Thymus (tissue), 14 donors: ENCODE results near the gene ODF4. TPM values are rescaled to one million over a fixed set of nuclear protein-coding genes. Genes with fewer than 3 reads are reported as not detected.

Source experiments
- DNase-seq, 9 donors: peaks; one replicate each; pipeline ENCODE4 v3.0.0-alpha.2; 2013; ENCODE audit warnings: low spot score in 9 of 9, low read depth in 6 of 9, missing footprints in 1 of 9
- H3K27ac ChIP-seq, 2 donors: one replicate each; pipeline ENCODE4 v1.5.1; 2013; ENCODE audit warnings: control low read depth in 1 of 2, low read depth in 1 of 2, low read length in 1 of 2, mild to moderate bottlenecking in 1 of 2, moderate library complexity in 1 of 2
- H3K27me3 ChIP-seq, 2 donors: one replicate each; pipeline ENCODE4 v1.5.1; 2013; ENCODE audit warnings: low read length in 1 of 2; ENCODE audit not compliant: control insufficient read depth in 2 of 2, insufficient read depth in 1 of 2
- H3K36me3 ChIP-seq, 2 donors: one replicate each; pipeline ENCODE4 v1.5.1; 2013; ENCODE audit warnings: low read length in 1 of 2, mild to moderate bottlenecking in 1 of 2, moderate library complexity in 1 of 2; ENCODE audit not compliant: control insufficient read depth in 2 of 2, insufficient read depth in 2 of 2
- H3K4me1 ChIP-seq, 2 donors: one replicate each; pipeline ENCODE4 v1.5.1; 2013; ENCODE audit warnings: low read length in 2 of 2; ENCODE audit not compliant: control insufficient read depth in 2 of 2, insufficient read depth in 2 of 2
- H3K4me3 ChIP-seq, 2 donors: one replicate each; pipeline ENCODE4 v1.5.1; 2013; ENCODE audit warnings: low read length in 2 of 2, control low read depth in 1 of 2, mild to moderate bottlenecking in 1 of 2
- H3K9me3 ChIP-seq, 2 donors: one replicate each; pipeline ENCODE4 v1.5.1; 2013; ENCODE audit warnings: low read length in 1 of 2, mild to moderate bottlenecking in 1 of 2; ENCODE audit not compliant: control insufficient read depth in 2 of 2, insufficient read depth in 1 of 2
- WGBS: extraction: QIAGEN DNeasy Blood & Tissue Kit; methylation state at CpG from one replicate; pipeline ENCODE4 v1.1.7; 2013; 5-methylcytosine and 5-hydroxymethylcytosine counted together
- long read RNA-seq, 10 donors: transcript quantifications; one replicate each; lab custom pipeline, GENCODE V29; 2026
- polyA plus RNA-seq: library from polyadenylated mRNA; stranded (reverse); fragments of 200-250 nt; gene quantifications from one replicate; pipeline ENCODE4 v1.2.3, GENCODE V29; 2013
- total RNA-seq: library from RNA; stranded (reverse); fragments of 120-200 nt; gene quantifications from one replicate; pipeline ENCODE4 v1.2.4, GENCODE V29; 2013
- donor health status: healthy.

ODF4 gene, protein sequence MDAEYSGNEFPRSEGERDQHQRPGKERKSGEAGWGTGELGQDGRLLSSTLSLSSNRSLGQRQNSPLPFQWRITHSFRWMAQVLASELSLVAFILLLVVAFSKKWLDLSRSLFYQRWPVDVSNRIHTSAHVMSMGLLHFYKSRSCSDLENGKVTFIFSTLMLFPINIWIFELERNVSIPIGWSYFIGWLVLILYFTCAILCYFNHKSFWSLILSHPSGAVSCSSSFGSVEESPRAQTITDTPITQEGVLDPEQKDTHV
- not detected for total RNA-seq
- 0.05 TPM for polyA plus RNA-seq
- long read RNA-seq, donor 1 = 0 reads
- long read RNA-seq, donor 2 = 0 reads
- long read RNA-seq, donor 3 = 0 reads
- long read RNA-seq, donor 4 = 0 reads
- long read RNA-seq, donor 5 = 0 reads
- long read RNA-seq, donor 6 = 0 reads
- long read RNA-seq, donor 7 = 0 reads
- long read RNA-seq, donor 8 = 0 reads
- long read RNA-seq, donor 9 = 0 reads
- long read RNA-seq, donor 10 = 0 reads

DNA sequence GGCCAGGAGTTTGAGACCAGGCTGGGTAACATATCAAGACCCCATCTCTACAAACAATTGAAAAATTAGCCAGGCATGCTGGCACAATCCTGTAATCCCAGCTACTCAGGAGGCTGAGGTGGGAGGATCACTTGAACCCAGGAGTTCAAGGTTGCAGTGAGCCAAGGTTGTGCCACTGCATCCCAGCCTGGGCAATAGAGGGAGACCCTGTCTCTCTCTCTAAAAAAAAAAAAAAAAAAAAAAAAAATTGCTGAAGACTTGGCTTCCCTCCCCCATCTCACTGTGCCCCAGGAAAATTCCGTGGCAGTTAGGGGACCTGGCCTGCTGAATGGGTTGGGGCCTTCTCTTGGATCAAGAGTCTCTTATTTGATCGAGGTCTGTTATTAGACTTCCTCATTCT, at the start of gene ODF4:
Gene ODF4 (plus strand): TSS at position 301 of the 400 bp plus-strand sequence. CDS start 212 bp downstream, outside the sequence.
- Histone ChIP-seq H3K4me3 (no peak within 1 kb of the TSS), H3K9me3 (no peaks in the 10 kb centered on the region), H3K27me3 (no peaks in the 10 kb centered on the region), H3K4me1 (no peaks in the 10 kb centered on the region), H3K27ac (no peak within 1 kb of the TSS), H3K36me3 (no peaks in the 10 kb centered on the region)
- no peak for DNase-seq
- 72% methylated on average over 2 of the region's 2 CpGs for WGBS

DNA sequence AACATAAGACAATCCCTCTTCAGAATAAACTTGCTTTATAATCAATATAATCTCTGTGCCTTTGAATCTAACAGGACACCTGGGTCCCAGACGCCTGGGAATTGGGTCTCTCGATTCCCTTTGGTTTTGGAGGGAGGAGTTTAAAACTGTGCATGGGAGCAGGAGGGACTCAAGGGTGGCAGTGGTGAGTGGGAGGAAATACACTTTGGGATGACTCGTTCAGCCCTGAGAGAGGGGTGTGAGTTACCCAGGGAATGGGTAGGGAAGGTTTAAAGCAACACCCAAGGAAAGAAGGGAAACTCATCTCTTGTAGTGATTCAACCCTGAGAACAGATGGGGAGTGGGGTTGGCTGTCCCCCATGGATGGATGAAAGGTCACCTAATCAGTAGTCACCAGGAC, 49.6 kb upstream of the ODF4 start:
- H3K36me3 ChIP-seq = peaks cover 0 to 3% of the 10 kb centered on the region in 2 donors
- no peak overlapping the region for H3K4me3 ChIP-seq
- H3K9me3 ChIP-seq = no peaks in the 10 kb centered on the region
- H3K27me3 ChIP-seq = no peaks in the 10 kb centered on the region
- peaks cover 17 to 25% of the 10 kb centered on the region in 2 donors for H3K4me1 ChIP-seq
- DNase-seq = no peak
- 73% methylated on average over 3 of the region's 3 CpGs for WGBS
- H3K27ac ChIP-seq = no peak overlapping the region

DNA sequence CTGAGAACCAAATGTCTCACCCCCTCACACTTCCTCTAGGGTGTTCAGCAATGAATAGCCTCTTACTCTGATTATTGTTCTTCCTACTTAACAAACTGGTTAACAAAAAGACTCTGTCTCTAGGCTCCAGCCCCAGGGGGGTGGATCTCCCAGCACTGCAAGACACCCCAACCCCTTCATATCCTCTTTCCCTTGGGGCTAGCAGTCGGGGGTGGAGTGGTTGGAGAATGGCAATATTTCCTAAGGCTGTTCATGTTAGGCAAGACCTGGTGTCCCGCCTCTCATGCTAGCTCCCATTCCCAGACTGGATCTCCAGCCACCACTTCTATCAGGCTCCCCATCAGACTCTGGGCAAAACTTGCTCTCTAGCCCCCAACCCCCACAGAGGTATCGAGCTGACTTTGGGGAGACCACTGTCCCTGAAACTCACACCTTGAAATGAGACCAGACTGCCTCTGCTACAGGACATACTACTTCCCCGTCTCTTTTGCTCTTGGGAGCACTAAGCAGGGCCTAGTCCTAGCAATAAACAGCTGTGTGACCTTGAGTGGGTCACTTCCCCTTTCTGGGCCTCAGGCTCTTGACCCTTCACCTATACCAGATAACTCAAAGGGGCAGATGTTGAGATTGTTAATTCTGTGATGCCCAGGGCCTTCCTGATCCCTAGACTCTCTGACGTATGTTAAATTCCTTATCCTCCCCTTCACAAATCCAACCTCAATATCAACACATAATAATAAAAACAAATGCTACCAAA, 46.8 kb upstream of the ODF4 start:
- Histone ChIP-seq H3K27ac (no peak overlapping the region), H3K4me1 (peaks cover 15 to 22% of the 10 kb centered on the region in 2 donors), H3K27me3 (no peaks in the 10 kb centered on the region), H3K36me3 (peaks cover 0 to 3% of the 10 kb centered on the region in 2 donors), H3K9me3 (no peaks in the 10 kb centered on the region), H3K4me3 (no peak overlapping the region)
- no peak for DNase-seq
- 93% methylated on average over 5 of the region's 5 CpGs for WGBS

DNA sequence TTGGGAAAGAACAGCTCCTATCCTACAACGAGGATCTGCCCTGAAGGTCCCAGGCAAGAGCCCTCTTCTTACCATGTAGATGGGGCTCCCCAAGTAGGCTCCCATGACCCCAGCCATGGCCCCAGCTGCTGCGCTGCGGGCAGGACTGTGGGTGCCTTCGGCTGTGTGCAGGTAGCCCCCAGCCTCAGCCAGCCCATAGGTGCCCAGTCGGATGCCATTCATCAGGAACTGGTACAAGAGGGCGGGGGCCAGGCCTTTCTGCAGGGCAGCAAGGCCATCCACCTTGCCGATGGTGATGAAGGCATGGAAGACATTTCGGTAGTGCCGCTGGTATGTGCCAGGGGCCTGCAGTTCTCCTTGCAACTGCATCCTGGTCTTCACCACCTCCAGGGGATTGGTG, 45.3 kb upstream of the ODF4 start:
- no peaks in the 10 kb centered on the region for H3K9me3 ChIP-seq
- no peak overlapping the region for H3K4me3 ChIP-seq
- H3K27me3 ChIP-seq = no peaks in the 10 kb centered on the region
- H3K4me1 ChIP-seq = peaks cover 10 to 14% of the 10 kb centered on the region in 2 donors
- H3K36me3 ChIP-seq = peaks cover 0 to 3% of the 10 kb centered on the region in 2 donors
- no peak for DNase-seq
- over 99% methylated on average over 9 of the region's 9 CpGs for WGBS
- no peak overlapping the region for H3K27ac ChIP-seq

DNA sequence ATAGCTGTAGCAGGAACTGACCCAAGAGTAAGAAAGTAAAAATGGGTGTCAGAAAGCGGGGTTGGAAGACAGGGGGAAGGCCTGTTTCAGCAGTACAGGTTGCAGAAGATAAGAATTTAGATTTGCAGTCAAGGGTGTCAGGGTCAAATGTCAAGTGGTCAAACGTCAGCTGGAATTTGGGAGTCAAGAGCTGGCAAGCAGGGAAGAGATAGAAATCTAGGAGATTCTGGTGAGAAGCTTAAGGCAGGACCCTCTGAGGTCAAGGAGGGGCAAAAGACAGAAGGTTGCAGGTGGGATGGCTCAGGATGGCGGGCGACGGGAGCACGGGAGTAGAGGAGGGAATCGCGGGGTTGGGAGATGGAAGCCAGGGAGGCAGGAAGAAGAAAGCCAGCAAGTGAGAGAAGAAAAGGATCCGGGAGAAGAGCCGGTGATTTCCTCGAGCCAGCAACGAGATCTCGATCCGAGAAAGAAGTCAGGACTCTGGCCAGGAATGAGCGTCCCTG, 44.8 kb upstream of the ODF4 start:
- Histone ChIP-seq H3K27ac (peak overlapping the region; percentile 72 to 85), H3K9me3 (no peaks in the 10 kb centered on the region), H3K4me1 (peaks cover 8 to 10% of the 10 kb centered on the region in 2 donors), H3K4me3 (peak overlapping the region; percentile 79 to 92), H3K27me3 (no peaks in the 10 kb centered on the region), H3K36me3 (peaks cover 0 to 3% of the 10 kb centered on the region in 2 donors)
- no peak for DNase-seq
- 14% methylated on average over 15 of the region's 15 CpGs for WGBS

DNA sequence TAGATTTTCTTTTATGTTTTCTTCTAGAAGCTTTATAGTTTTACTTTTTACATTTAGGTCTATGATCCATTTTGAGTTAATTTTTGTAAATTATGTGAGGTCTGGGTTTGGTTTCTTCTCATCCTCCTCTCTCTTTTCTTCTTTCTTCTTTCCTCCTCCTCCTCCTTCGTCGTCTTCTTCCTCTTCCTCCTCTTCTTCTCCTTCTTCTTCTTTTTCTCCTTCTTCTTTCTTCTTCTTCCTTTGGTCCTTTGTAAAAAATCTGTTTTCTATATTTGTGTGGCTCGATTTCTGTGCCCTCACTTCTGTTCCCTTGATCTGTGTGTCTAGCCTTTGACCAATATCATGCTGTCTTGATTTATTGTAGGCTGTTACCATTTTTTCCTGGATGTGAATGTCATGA, 39.4 kb upstream of the ODF4 start:
- Histone ChIP-seq H3K9me3 (no peaks in the 10 kb centered on the region), H3K4me1 (no peaks in the 10 kb centered on the region), H3K4me3 (no peak overlapping the region), H3K27ac (no peak overlapping the region), H3K27me3 (peaks cover 0 to 2% of the 10 kb centered on the region in 2 donors), H3K36me3 (no peaks in the 10 kb centered on the region)
- 68% methylated on average over 3 of the region's 3 CpGs for WGBS
- no peak for DNase-seq

DNA sequence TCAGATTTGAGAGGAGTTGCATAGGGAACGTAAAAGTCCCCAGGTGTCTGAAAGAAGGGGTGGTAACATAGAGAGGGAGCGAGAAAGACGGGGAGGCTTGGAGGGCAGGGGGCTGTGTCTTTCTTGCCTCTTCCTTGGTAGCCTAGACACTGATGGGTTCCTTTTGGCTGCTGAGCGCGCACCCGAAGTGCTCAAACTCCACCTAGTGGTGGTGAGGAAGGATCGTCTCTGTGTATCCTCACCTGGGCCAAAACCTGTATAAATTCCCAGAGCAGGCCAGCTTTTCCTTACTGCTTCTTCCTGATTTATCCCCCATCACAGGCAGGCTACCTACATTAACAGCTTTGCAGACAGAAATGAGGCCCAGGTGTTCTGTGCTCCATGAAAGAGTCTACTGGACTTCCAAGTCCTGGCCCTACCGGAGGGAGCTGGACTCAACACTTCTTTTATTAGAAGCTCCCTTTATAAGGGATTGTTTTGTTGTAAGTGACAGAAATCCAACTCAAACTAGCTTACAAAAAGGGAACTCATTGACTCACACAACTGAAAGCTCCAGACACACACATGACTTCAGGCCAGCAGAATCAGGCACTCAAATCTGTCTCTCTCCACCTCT, 38.9 kb upstream of the ODF4 start:
- Histone ChIP-seq H3K36me3 (no peaks in the 10 kb centered on the region), H3K4me1 (no peaks in the 10 kb centered on the region), H3K9me3 (no peaks in the 10 kb centered on the region), H3K27ac (no peak overlapping the region), H3K4me3 (no peak overlapping the region), H3K27me3 (peaks cover 0 to 2% of the 10 kb centered on the region in 2 donors)
- DNase-seq = peak in 7 of 9 donors; percentile 38 to 83 (median 62)
- whole genome bisulfite sequencing = 13% methylated on average over 8 of the region's 8 CpGs

DNA sequence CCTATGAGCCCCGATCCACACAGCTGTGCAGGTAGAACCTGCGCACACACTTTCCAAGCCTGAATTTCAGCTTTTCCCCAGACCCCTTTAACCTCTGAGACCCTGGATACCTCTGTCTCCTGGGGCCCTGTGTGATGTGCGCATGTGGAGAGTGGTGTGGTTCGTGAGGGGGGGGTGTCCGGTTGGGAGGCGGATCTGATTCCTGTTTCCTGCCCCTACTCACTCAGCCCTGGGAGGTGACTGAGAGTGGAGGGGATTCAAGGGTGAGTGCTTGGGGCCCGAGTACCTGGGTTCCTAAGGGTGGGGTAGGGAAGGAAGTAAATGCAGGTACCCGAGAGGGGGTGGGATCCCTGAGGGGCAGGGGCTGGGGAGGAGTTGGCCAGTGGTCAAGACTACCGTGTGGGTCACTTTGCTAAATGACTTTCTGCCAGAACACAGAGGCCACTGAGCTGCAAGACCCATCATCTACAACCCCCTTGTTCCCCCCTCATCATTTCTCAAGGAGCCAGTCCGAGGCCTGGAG, 29.0 kb upstream of the ODF4 start:
- H3K4me3 ChIP-seq = no peak overlapping the region
- 84% methylated on average over 10 of the region's 10 CpGs for WGBS
- no peaks in the 10 kb centered on the region for H3K9me3 ChIP-seq
- peaks cover 0 to 64% of the 10 kb centered on the region in 2 donors for H3K27me3 ChIP-seq
- no peak overlapping the region for H3K27ac ChIP-seq
- no peaks in the 10 kb centered on the region for H3K4me1 ChIP-seq
- no peak for DNase-seq
- no peaks in the 10 kb centered on the region for H3K36me3 ChIP-seq
